Choroid plexus epithelial cell (primary cell): ENCODE data around the gene BRAF.
"Not testable (repeated sequence)": the region's sequence is repeated elsewhere in the genome, so short reads cannot be mapped to it uniquely, and the experiment has no call there.

Source experiments
- DNase-seq: peaks from one replicate; pipeline ENCODE4 v3.0.0-alpha.2; 2010; ENCODE audit warnings: low read depth
- H3K4me3 ChIP-seq: 2 replicates; pipeline ENCODE4 v1.5.1; 2011; ENCODE audit warnings: low read depth, mild to moderate bottlenecking, control low read depth, low read length, moderate library complexity
- CTCF ChIP-seq: conservative IDR thresholded peaks from 2 replicates; pipeline ENCODE4 v1.5.1; 2011; ENCODE audit warnings: low read depth, mild to moderate bottlenecking, control low read depth, inconsistent platforms, low read length, moderate library complexity

Gene BRAF

GRCh38 chr7:140752533-140752932 lies 172.2 kb downstream of the BRAF start:
- no peak for DNase-seq
- no peak overlapping the region for H3K4me3 ChIP-seq
- TF ChIP-seq CTCF: no peak

- no peak for DNase-seq
- TF ChIP-seq CTCF: no peak
Observed at GRCh38 chr7:140746751-140747150, 178.0 kb downstream of the BRAF start.

GRCh38 chr7:140745266-140746058 lies 179.3 kb downstream of the BRAF start:
- TF ChIP-seq CTCF: no peak
- no peak for DNase-seq

More at GRCh38 chr7:140746751-140747150, 178.0 kb downstream of the BRAF start:
- H3K4me3 ChIP-seq: no peak overlapping the region

GRCh38 chr7:140744005-140744404 lies 180.7 kb downstream of the BRAF start:
- no peak overlapping the region for H3K4me3 ChIP-seq
- no peak for TF ChIP-seq CTCF

More at GRCh38 chr7:140745266-140746058, 179.3 kb downstream of the BRAF start:
- H3K4me3 ChIP-seq: no peak overlapping the region

GRCh38 chr7:140743255-140743654 lies 181.5 kb downstream of the BRAF start:
- H3K4me3 ChIP-seq, DNase-seq: not testable (repeated sequence)

More at GRCh38 chr7:140744005-140744404, 180.7 kb downstream of the BRAF start:
- DNase-seq: no peak

GRCh38 chr7:140738280-140738679 lies 186.4 kb downstream of the BRAF start:
- no peak for DNase-seq
- no peak overlapping the region for H3K4me3 ChIP-seq
- no peak for TF ChIP-seq CTCF

- TF ChIP-seq CTCF: no peak
- H3K4me3 ChIP-seq: no peak overlapping the region
- DNase-seq: no peak
Observed at GRCh38 chr7:140734729-140735128, 190.0 kb downstream of the BRAF start.
